SK-MEL-5 (cell line): Measurements from ENCODE around the gene CCDC33. TPM values are rescaled to one million over a fixed set of nuclear protein-coding genes. Genes with fewer than 3 reads are reported as not detected.

ENCODE experiments used
- DNase-seq: peaks from one replicate; pipeline ENCODE4 v3.0.0-alpha.2; 2016; ENCODE audit warnings: low read depth, low spot score
- in situ Hi-C: cut with HindIII; loops from 2 replicates; pipeline ENCODE4 v1.10.0; 2016; ENCODE audit warnings: low sequenced_read_pairs, high pct_unique_total_duplicates, low pct_unique_long_range_greater_than_20kb
- total RNA-seq: library from RNA; depleted of rRNA; stranded (reverse); fragments of >200 nt; shearing (Covaris generic); gene quantifications from 2 replicates; pipeline ENCODE4 v1.2.3, GENCODE V29; 2014

CCDC33 gene
- total RNA-seq, 1 experiment from 2014 or later = not detected

DNA sequence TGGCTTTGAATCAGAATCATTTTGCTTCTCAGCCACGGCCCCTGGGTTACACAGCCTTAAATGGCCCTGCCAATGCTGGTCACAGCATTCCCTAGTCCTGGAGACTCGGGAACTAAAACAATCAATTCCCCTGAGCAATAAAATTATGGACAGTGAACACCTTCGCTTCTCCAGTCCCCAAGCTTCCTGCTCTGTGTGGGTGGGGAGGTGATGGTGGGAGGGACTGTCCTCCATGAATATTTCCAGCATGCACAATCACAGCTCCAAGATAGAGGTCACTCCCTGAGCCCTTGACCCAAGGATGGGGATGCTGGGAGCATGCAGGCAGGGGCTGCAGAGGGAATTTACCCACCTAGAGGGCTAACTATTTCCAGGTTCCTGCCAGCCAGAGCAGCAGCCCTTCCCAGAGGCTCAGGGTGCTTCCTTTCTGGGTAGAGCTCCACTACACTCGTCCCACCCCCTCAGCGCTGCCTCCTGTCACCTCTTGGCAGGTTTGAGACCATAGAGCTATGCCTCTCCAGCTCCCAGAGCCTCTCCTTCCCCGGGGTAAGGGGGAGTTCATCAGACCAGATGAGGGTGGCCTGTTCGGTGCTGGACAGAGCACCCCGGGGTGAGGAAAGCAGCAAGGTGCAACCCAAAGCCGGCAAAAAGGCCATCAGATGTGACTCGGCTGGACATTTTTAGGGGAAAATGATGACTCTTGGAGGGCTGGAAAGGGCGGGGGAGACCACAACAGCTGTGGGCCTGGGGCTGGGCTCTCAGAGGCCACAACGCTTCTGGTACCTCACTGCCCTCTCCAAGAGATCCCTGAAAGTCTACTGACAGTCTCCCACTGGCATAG, 14.5 kb upstream of the CCDC33 start:
- in situ Hi-C loops = no loop called here
- no peak for DNase-seq

DNA sequence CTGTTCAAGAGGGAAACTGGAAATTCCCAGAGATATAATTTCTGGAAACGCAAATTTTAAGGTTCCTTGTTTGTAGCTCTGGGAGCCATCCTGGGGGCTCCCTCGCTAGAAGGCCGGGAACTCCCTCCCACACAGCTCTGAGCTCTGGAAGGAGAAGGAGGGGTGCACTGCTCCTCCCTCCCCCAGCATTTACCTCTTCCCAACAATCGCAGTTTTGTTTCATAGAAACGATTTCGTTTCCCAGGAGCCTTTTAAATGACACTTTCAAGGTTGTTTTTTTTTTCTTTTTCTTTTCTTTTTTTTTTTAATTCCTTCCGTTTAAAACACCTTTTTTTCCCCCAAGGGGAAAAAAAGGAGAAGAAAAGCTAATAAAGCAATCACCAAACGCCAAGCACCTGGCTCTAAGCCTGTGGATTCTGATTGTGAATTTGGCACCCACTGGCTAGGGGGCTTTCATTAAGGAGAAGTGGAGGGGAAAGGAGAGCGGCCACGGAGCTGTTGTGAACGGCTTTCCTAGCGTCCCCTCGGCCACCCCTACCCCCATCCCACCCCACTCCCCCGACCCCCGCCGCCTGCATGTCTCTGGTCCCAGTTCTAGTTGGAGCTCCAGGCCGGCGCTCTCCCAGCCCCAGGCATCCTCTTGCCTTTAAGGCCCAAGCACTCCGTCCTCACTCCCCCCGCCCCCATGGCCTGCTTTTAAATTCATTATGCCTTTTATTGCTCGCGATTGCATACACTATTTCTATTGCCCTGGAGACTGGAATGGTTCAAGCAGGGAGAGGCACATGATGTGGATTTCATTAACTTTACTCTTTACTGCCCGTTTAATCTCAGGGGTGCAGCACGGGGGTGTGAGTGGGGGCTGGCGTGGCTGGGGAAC, 13.6 kb upstream of the CCDC33 start:
- DNase-seq = no peak
- in situ Hi-C loops = no loop called here

DNA sequence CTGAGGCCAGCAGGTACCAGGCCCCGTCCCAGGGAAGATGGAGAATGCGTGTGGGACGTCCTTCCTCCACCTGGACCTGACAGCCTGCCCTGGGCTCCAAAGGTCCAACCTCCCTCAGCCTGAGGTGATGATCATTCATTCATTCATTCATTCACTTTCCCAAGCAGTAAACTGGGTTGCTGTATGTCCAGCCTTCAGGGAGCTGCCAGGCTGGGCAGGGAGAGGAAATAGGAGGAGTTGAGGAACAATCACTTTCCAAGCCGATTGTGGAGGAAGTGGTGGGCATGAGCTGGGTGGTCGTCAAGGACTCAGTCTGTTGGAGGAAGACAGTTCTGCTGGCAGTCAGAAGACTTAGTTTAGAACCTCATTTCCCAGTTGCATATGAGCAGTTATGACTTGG, 10.2 kb upstream of the CCDC33 start:
- in situ Hi-C loops = no loop called here

DNA sequence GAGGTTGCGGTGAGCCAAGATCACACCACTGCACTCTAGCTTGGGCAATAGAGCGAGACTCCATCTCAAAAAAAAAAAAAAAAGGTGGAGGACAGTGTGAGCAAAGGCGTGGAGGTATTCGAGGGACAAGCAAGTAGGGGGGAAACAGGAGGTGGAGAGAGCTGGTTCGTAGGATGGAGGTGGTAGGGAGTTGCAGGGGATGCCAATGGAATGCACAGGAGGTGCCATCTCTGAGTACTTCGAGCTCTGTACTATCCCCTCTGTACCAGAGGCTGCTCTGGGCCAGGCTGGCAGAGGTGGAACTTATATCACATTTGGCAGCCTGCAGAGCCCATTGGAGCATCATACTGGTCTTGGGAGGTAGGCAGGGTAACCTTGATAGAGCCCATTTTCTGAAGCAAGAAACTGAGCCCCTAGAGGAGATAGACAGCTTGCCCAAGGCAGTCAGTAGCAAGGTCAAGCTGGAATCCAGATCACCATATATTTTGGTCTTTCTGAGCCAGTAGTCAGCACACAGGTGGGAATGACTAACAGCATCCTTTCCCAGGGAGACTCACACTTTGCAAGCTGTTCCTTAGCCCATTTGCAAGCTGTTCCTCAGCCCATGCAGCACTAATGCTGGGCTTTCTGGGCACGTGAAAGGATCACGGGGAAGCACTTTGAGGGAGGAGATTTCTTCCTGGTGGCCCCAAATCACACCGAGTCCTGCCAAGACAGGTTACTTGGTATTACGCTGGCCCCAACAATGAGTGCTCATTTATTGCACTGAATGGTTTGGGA, 9.2 kb upstream of the CCDC33 start:
- in situ Hi-C loops = no loop called here
- DNase-seq = no peak

More for the DNA sequence above, 10.2 kb upstream of the CCDC33 start:
- no peak for DNase-seq

DNA sequence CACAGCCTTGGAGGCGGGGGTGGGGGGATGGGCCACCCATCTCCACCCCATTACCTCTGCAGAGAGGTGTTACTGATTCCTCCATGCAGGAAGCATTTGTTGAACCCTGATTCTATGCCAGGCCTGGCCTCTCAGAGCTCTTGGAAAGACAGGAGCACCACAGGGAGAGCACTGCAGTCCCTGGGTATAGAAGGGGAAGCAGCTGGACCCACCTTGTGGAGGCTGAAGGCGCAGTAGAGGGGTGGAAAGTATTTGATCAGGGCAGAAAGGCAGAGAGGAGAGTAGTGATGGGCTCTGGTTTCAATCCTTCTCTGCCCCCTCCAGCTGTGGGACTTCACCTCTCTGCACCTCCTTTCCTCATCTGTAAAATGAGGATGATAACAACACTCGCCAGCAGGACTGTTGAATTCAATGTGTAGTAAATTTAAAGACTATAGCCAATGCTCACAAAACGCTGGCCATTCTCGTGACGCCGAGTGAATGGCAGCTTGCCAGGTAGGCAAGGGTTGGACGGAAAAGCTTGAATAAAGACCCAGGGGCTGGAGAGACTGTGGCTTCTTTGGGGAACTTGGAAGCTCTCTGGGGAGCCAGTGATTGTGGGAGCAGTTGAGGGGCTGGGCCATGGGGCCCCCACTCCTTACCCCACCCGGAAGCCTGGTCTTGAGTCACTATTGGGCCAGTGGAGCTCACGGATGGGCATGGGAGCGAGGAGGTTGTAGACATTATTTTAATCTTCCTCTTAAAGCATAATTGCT, 8.0 kb upstream of the CCDC33 start:
- in situ Hi-C loops = no loop called here
- DNase-seq = no peak

DNA sequence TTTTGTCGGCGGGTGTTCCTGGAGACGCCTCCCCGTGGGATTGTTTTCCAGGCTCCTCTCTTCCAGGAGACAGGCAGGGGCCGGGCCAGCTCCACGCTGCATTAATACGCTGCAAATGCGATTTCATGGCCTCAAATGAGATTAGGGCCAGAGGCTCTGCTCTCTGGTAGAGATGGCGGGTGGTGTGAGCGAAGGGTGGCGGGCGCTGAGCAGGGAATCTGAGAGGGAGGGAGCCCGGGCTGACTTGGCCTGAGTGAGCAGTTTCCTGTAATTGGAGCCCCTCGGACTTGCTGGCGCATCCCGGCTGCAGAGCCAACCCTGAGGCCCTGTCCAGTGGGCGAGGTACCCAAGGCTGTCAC, 7.4 kb upstream of the CCDC33 start:
- DNase-seq = no peak
- in situ Hi-C loops = no loop called here

DNA sequence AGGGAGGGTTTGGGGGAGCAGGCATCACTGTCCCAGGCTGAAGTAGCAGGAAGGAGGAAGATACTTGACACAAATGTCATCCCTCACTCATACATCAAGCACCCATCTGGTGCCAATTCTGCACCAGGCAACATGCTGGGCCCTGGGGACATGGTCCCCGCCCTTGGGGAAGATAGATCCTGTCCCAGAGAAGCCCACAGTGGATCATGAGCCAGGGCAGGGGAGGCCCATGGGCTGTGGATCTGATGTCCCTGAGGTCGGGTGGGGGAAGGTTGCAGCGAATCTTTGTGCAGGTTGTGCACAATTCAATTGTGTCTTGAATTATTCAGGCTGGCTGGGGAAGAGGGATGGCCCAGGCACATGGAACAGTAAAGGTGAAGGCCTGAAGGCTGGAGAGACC, 6.4 kb upstream of the CCDC33 start:
- DNase-seq = no peak
- in situ Hi-C loops = no loop called here

DNA sequence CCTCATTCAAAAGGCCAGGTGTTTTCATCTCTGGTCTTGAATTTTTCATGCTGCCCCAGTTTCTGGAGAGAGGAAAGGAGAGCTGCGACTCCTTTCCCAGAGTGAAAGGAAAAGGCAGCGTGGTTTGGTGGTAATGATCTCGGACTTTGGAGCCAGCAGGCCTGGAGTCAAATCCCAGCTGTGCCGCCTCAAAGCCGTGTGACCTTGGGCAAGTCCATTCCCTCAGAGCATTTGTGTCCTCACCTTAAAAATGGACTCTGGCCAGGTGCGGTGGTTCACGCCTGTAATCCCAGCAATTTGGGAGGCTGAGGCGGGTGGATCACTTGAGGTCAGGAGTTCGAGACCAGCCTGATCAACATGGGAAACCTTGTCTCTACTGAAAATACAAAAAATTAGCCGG, 4.7 kb upstream of the CCDC33 start:
- in situ Hi-C loops = no loop called here
- DNase-seq = no peak

DNA sequence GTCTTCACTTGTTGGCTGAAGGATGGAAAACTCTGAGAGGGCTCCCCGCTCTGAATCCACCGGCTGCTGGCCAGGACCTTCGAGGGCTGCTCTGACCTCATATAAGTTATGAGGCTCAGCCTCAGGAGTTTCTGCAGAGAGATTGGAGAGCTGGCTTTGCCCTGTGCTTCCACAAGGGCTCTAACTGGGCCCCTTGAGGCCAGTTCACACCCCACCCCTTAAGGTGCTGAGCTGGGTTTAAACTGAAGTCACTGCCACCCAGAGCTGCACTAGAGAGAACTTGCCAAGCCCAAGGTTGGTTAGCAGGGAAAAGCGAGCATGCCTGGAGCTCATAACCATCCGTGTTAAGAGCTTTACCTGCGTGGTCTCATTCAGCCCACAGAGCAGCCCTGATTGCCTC, 2.8 kb upstream of the CCDC33 start:
- in situ Hi-C loops = no loop called here
- DNase-seq = no peak

DNA sequence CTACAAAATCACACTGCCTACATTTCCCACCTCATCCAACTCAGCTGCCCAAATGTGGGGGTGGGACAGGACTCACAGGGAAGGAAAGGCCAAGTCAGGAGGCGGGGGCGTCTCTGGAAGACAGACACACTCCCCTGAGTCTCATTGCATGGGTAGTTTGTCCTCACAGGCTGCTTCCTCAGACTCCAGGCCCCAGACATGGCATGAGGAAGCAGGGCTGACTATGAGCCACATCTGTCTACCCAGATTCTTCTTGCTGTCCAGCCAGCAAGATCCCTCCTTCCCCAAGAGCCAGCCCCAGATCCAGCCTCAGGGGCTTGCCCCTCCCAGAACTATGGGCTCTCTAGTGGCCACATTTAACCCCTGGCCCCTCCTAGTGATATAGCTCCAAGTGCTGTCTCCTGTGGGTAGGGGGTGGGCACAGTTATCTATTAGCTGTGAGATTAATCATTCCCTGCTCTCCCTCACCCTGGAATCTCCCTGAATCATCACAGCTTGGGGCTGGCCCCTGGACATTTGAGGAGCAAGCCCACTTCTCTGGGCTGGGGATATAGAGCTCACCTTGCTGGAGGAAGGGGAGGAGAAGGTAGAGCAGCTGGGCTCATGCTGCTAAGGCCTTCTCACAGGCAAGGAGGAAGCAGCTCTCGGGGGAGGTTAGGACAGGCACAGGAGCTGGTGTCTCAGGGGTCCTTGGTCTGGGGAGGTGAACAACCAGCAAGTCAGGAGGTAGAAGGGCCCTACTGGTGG, 2.1 kb upstream of the CCDC33 start:
- no peak for DNase-seq
- in situ Hi-C loops = no loop called here

DNA sequence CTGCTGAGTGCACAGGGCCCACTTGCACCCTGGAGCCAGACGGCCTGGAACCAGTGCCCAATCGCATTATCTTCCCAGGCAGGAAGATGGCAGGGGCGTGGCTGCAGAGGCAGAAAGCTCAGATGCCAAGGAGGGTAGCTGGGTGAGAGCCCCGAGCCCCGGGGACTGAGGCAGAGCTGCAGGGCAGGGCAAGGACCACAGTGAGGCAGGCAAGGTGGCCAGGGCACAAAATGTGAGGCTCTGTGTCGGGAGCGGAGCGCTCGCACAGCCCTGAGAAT, 1.6 kb upstream of the CCDC33 start:
- no peak for DNase-seq
- in situ Hi-C loops = no loop called here

DNA sequence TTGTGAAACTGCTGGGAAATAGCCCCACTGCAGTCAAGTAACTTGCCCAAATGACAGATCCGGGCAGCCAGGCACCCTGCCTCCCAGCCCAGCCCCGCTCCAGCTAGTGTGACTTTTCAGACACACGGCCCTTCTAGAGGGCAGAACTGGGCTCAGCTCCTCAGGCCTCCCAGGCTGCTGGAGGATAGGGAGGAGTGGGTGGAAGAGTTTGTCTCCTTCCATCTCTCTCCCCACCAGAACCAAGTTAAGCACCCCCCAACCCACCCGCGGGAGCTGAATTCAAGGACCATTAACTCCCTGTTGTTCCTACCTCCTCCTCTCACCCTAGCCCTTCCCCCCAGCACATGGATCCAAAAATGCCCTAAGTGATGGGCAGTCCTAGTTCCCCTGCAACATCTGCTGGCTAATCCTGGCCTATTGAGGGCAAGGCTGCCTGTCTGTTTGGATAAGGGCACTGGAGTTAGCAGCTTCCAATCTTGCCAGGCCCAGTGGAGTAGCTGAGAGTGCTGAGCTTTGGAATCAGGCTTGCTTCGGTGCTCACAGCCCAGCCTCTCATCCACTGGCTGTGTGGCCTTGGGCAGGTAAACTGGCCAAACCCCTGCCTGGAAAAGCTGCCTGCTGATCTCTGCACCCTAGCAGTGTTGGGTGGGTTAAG, 3.1 kb downstream of the CCDC33 start:
- in situ Hi-C loops = no loop called here

DNA sequence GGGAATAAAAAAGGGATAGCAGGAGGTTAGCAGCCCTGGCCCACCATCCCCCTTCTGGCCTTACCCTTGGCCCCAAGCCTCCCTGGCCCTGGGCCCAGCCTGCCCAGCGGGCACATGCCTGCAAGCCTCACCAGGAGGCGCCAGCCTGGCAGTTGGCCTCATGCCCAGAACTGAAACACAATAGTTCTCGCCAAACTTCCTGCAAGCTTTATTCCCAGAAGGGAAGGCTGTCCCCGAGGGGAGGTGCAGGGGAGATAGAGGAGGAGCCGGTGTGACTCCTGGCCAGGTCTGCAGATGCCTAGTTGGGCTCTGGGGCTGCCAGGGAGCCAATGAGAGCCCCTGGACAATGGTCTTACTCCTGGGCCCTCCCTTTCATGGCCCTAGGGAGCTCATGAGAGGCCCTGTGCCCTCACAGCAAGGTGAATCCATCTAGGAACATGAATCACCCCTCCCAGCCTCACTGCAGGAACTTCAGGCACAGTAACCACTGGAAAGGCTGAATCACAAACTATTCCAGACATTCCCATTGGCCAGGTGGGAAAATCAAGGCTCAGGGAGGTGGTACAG, 4.0 kb downstream of the CCDC33 start:
- in situ Hi-C loops = no loop called here
- DNase-seq = peak; percentile 64

More for the DNA sequence above, 3.1 kb downstream of the CCDC33 start:
- no peak for DNase-seq

DNA sequence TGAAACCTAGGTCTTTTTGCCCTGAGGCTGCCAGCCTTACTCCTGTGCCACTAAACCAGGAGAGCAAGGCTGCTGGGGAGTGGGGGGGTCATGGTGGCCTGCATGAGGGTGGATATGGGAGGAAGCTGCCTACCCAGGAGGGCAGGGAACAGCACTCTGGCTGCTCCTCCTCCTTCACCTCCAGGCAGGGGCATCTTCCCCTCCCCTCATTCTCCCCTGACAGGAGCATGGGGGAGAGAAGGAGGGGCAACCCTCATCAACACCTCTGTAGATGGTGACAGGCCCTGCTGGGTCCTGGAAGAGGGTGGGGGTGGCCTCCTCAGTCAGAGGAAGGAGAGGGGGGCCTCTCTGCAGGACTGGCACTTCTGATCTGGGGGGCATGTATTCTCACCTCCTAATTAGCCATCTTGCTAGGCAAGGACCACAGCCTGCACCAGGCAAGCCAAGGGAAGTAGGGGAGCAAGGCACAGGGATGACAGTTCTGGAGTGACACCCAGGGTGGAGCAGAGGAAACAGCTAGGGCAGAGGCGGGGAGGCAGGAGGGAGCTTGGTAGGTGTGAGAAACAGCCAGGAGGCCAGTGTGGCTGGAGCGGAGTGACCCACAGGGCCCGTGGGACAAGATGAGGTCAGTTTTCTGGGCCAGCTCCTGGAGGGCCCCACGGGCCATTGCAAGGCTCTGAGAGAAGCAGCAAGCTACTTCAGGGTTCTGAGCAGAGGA, 4.9 kb downstream of the CCDC33 start:
- in situ Hi-C loops = no loop called here
- DNase-seq = no peak

DNA sequence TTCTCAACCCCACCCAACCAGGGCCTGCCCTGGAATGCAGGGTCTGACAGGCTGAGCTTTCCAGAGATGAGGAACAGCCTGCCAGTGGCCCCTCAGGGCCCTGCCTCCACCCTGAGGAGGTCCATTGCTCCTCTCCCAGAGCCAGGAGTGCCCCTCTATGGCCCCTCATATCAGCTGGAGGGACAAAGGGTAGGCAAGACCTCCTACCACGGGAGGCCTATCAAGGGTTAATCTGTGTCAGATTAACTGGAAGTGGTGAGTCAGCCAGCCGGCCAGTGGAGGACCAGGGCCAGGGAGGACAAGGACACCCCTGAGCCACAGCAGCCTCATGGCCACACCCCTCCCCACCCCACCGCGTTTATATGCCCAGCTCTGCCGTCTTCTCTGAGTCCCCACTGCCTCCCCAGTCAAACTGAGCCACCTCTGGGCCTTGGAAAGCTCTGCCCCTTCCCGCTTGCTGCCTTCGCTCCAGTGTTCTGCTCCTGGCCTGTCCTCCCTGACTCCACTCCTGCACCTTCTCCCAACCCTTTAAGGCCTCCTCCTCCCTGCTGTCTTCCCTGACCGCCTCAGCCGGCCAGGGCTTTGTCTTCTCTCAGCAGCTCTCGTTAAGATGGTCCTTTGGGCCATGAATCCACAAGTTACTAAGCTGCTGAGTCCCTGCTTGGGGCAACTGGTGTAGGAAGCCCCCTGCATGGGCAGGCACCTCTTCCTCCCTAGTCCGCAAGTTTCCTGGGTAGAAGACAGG, 6.5 kb downstream of the CCDC33 start:
- in situ Hi-C loops = no loop called here
- DNase-seq = no peak
